A673 (cell line): ENCODE data around the gene LPP.

Experiments used
- EZH2 ChIP-seq: fragments of 200-600 bp; sonication (generic); IDR thresholded peaks from 2 replicates; pipeline ENCODE4 v1.6.1; 2017; ENCODE audit warnings: borderline replicate concordance, low read depth, mild to moderate bottlenecking, mixed read lengths, antibody characterized with exemption, low read length; ENCODE audit not compliant: poor library complexity, severe bottlenecking
- TF ChIP-seq, protein P1 (sequence below): fragments of 300-800, 200-600 bp; sonication (generic); conservative IDR thresholded peaks from 2 replicates; pipeline ENCODE4 v1.5.1; 2017; ENCODE audit warnings: low read depth, mild to moderate bottlenecking, antibody characterized with exemption, low read length, moderate library complexity, mixed read lengths

- TF ChIP-seq, protein P1, sequence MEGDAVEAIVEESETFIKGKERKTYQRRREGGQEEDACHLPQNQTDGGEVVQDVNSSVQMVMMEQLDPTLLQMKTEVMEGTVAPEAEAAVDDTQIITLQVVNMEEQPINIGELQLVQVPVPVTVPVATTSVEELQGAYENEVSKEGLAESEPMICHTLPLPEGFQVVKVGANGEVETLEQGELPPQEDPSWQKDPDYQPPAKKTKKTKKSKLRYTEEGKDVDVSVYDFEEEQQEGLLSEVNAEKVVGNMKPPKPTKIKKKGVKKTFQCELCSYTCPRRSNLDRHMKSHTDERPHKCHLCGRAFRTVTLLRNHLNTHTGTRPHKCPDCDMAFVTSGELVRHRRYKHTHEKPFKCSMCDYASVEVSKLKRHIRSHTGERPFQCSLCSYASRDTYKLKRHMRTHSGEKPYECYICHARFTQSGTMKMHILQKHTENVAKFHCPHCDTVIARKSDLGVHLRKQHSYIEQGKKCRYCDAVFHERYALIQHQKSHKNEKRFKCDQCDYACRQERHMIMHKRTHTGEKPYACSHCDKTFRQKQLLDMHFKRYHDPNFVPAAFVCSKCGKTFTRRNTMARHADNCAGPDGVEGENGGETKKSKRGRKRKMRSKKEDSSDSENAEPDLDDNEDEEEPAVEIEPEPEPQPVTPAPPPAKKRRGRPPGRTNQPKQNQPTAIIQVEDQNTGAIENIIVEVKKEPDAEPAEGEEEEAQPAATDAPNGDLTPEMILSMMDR: no peak
- no peak for TF ChIP-seq EZH2
Measured at GRCh38 chr3:188180114-188180513, 26.2 kb downstream of the LPP start.
